GM19397 (cell line): ENCODE data around the gene TECPR2.
"Not testable (repeated sequence)": the region's sequence is repeated elsewhere in the genome, so short reads cannot be mapped to it uniquely, and the experiment has no call there.

Source experiments
- ATAC-seq: cut with Tn5 transposase; IDR thresholded peaks from one replicate; pipeline ENCODE4 v1.9.1; 2021; ENCODE audit warnings: mild to moderate bottlenecking, moderate library complexity; ENCODE audit not compliant: unreplicated experiment

Gene TECPR2

DNA sequence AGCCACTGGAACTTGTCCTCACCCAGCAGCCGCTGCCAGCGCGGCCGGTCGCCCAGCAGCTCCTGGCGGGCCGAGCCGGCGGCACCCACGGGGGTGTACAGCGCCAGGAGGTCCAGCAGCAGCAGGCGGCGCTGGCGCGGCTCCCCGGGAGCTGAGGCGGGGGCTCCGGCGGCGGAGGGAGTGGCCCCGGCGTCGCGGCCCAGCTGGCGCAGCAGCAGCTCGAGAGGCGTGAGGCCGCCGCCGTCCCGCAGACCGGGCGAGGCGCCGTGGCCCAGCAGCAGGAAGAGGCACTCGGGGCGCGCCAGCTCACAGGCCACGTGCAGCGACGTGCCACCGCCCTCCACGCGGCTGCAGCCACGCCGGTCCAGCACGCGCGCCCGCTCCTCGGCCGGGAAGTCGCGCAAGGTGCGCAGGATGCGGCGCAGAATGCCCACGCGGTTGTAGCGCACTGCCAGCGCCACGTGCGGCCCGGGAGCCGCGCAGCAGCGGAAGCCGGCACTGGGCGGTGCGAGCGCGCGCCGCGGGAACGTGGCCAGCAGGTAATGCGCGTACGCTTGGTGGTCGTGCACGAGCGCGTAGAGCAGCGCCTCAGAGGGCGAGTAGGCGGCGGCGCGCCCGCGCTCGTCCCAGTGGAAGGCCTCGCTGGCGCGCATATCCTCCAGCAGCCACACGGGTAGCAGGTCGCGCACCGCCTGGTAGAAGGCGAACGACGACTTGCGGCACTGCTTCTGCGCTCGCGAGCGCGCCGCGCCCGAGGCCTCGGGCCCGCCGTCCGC, 144.5 kb downstream of the TECPR2 start:
- no peak for ATAC-seq

DNA sequence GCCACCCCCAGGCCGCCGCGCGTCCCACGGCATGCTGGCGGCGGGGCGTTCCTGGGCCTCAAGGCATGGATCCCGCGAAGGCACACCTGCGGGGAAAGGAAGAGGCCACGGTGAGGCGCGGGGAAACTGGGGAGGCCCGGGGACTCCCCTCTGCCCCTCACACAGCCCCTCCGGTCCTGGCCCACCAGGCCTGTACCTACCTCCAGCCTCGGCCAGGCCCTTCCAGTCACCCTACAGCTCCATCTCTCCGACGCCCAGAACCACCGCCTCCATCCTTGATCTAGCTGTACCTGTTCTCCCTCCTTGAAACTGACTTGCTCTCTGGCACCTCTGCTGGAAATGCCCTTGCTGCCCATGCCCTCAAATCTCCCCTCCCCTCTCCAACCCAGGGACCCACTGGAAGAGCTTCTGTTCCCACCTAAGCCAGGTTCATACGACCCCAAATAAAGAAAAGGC, 145.1 kb downstream of the TECPR2 start:
- no peak for ATAC-seq

DNA sequence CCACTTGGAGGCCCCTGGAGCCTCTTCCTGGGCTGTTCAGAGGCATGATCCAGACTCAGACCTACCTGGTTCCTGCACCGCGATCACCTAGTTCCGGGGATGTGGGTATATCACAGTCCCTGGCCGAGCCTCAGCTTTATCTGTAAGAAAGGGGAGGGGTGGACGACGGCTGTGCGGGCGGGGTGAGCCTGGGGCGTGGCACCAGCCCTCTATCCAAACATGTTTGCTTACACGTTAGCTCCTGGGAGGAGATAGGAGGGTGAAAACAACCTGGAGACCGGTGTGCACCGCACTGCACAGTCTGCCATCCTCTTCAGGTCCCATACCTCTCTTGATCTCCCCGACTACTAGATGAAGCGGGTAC, 145.7 kb downstream of the TECPR2 start:
- no peak for ATAC-seq

DNA sequence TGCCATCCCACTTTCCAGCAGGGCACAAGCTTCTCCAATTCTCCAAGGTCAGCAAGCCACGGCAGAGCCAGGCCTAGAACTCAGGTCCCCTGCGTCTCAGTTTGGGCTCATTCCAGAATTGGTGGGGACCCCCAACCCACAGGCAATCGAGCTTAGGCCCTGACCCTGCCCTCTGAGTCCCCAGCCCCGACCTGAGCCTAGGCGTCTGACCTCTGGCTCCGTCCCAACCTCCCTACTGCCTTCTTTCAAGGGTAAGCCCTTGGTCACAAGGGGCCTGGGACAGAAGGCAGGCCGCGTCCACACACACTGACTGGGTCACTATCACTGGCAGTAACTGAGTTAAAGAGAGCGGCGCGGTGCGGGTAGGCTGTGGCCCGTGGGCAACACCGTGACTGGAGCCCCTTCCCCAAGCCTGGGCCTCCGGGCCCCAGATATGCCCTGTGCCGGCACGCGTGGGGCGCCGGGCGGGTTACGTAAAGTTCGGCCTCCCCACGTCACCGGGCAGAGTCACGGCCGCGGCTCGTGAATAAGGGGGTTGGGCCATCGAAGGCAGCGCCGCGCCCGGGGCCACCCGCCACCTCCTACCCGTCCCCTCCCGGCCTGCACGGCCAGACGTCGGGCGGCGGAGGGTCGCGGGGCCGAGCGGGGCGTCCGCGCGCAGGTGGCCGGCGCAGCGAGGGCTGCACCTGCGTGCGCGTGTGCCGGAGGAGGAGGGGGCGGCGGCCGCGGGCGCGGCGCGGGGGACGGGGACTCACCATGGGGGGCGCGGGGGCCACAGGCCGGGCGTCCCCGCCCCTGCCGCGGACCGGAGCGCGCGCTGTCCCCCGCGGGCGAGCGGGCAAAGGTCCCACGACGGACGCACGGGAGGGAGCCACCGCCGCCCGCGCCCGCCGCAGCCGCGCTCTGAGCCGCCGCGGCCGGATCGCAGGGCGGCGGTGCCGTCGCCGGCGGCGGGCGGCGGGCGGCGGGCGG, 146.3 kb downstream of the TECPR2 start:
- no peak for ATAC-seq

DNA sequence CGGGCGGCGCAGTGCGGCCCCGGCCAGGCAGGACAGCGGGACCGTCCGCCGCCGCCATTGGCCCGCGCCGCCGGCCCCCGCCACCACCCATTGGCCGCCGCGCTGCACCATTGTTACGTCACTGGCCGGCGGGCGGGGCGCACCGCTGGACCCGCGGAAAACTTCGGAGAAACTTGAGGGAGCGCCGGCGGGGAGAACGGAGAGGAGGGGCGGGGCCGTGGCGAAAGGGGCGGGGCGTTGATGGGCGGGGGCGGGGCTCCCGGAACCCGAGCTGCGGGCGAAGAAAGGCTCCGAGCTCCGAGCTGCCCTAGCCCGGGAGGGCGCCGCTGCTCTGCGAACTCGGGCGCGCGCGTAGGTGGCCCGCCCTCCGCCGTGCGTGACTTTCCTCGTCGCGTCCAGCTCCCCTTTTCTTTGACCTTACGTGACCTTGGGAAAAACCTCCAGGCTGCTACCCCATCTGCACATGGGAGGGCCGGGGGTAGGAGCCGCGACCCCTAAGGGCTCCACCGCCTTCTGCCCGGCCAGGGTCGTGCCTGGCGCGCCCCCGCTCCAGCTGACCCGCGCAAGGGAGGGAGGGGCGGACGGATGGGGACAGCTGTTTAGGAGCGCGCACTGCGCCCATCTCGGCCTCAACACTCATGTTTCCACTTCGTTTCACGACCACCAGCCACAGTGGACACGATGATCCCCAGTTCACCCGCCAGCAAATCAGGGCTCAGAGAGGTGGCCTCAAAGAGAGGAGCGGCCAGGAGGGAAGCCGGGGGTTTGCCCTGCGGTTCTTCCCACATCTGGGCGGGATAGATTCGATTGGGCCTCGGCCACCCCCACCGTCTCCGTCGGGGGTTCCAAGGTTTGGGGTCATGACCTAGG, 147.2 kb downstream of the TECPR2 start, which contains the start of gene ANKRD9:
Gene ANKRD9, minus strand, starts transcription at position 31 of the 870 bp plus-strand sequence. CDS start 1,887 bp downstream, outside the sequence.
- peak; percentile 66 for ATAC-seq

DNA sequence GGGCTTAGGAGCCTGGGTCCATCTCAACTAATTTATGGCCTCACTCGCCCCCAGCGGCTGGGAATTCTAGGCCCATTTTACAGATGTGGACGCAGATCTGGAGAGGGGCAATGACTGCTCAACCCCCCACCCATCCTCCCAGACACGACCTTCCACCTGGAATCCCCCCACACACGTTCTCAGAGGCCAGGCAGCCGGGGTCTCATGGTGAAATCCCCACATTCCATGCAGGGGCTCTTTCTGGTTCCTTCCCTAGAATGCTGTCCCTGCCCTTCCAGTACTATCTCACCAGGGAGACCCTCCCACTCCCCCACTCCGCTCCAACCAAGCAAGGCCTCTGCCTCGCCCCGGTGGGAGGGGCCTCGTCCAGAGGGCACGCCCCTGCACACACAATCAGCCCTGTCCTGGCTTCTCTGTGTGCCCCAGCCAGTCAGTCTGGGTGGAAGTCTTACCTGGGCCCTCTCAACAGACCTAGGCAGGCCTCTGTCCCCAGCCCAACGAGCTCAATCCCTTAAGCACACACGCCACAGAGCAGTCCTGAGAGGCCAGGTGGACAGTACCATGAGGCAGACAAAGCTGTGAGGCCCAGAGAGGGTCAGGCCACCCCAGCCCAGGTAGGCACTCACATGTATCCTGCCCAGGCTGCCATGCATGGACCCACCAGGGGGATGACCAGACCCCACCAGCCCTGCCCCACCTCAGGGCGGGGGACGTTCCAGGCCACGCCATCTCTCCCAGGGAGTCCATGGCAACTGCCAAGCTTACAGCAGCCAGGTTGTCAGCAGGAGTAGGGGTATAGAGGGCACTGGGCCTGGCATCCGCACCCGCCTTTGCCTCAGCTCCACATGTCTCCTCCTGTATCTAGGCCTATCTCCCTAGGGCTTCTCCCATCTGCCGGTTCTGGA, 148.1 kb downstream of the TECPR2 start:
- ATAC-seq = no peak

DNA sequence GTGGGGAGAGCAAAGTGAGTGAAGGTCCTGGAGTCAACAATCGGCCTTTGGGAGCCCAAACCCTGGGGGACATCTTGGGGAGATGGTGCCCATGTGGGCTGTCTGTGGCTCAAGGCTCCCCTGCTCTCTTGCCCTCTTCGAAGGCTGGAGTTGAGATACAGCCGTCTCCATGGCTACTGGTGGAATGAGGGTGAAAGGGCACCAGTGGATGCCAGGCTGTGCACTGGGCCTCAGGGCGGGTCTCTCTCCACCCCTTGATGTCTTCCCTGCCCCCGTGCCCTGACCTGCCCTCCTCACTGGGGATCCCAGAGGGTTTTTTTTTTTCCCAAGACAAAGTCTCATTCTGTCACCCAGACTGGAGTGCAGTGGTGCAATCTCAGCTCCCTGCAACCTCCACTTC, 148.8 kb downstream of the TECPR2 start:
- no peak for ATAC-seq

DNA sequence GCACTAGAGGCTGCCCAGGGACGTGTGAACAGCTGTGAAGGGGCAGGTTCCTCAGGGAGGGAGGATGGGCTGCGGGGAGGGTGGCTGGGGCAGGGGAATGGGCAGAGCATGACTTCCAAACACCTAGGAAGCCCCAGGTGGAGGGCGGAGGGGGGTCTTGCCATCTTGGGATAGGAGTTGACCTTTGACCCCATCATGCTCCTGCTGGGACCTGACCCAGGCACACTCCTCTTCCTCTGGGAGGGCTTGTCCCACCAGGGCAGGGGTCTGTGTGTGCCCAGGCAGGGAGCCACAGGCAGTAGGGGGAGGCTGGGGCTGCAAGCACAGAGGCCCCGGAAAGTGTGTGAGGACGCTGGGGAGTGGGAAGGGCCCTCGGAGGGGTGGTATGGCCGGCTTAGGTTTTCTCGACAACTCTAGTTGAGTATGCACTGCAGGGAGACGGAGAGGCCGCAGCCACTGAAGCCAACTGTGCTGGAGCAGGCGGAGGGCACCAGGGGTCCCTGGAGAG, 150.1 kb downstream of the TECPR2 start:
- ATAC-seq = no peak

DNA sequence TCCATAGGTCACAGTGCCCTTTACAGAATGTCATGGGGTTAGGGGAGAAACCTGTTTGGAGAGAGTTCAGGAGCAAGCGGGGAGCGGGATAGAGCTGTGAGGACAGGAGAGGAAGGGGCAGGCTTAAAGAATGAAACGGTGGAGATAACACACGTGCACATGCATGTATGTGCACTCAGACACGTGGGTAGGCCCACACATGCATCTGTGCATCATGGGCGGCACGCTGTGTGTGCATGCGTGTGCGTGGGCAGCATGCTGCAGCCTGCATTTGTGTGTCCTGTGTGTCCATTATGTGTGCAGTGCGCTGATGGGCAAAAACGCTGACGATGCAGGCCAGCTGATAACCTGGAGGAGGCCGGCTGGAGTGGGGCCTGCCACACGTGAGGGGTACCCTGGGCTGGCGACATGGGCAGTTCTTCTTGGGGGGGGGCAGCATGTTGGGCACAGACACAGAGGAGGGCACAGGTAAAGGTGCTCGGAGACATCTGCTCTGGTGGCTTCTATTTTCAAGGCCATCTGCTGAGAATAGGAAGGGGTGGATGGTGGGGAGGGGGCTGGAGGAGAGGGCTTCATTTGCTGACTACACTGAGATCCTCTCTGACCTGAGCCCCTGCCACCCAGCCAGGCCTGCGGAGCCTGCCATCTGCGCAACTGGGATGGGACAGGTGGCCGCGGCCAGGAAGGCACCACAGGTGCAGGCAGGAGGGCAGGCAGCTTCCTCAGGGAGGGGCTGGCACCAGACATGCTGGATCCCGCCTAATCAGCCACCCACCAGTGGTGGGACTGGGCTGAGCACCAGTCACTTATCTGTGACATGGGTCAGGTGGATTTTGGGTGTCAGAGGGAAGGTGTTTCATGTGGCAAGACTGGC, 151.4 kb downstream of the TECPR2 start:
- no peak for ATAC-seq

DNA sequence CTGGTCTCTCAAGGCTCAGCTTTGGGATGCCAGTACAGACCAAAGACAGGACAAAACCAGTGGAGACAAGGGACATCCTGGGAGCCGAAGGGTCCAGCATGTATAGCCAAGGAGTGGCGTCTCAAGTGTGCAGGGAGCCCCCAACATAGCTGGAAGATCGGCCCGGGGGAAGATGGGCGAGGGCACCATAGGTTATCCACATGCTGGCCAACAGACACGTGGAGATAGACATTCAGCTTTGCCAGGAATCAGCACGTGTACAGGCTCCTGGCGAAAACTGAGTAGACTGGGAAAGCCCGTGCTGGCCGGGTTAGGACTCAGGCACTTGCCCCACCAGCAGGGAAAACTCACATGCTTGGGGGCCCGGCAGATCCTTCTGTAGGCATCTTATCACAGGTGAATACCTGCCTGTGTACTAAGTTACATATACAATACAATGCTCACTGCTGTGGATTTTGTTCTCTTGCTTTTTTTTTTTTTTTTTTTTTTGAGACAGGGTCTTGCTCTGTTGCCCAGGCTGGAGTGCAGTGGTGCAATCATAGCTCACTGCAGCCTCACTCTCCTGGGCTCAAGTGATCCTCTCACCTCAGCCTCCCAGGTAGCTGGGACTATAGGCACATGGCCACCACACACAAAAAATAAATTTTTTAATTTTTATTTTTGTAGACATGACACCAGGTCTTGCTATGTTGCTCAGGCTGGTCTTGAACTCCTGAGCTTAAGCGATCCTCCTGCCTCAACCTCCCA, 152.4 kb downstream of the TECPR2 start:
- no peak for ATAC-seq

DNA sequence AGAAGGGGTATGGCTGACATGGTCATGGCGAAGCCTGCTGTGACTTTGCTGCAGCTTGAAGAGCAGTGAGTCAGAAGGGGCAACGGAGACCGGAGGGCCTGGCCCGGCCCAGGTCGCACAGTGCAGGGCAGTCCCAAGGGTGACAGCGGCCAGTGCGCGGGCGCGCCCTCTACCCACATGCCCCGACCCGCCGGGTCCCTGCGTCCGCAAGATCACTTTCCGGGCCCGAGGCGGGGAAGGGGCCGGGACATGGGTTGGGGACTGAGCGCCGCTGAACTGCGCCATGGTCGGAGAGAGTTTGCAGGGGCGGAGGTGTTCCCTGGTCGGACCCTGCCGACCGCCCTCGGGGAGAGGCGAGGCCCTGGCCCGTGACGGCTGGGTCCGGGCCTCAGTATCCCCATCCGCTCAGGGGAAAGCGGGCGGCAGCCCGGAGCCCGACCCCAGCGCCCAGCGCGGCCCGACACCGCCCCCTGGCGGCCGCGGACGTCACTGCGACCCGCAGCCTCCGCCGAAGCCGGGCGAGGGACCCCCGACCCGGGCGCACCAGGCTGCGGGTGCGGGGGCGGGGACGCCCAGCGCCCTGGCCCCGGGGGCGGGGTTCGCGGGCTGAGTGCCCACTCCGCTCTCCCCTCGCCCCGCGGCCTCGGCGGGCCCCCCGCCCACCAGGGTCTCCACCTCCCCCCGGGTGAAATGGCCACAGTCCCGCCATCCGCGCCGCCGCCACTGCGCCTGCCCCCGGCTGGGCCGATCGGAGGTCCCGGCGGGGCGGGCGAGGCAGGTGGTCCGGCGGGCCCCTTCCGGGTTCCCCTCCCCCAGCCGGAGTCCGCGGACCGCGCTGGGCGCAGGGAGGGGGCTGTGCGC, 154.0 kb downstream of the TECPR2 start:
- ATAC-seq = peak; percentile 54

DNA sequence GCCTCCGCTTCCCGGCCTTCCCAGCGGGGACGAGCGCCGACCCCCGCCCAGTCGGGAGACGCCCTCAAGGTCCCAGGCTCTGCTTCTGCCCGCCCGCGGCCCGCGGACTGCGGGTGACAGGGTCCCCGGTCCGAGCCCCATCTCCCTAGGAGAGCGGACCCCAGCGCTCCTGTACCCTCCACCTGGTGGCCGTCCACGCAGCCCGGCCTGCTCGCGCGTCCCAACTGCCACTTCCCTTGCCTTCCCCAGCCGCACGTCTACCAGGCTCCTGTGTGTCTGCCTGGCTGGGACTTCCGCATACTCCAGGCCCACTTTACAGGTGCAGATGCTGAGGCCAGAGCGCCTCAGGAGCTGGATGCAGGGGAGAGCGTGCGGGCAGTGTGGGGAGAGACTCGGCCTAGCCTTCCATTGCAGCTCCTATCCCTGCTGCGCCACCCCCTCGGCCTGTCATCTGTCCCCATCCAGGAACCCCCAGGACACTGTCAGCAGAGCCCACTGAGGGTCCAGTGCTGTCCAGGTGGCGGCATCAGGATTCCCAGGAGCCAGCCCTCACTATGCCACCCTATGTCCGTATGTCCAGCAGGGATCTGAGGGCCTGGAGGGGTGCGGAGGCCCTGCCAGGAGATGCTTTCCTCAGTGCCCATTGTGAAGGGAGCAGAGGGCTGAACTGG, 154.8 kb downstream of the TECPR2 start:
- no peak for ATAC-seq

DNA sequence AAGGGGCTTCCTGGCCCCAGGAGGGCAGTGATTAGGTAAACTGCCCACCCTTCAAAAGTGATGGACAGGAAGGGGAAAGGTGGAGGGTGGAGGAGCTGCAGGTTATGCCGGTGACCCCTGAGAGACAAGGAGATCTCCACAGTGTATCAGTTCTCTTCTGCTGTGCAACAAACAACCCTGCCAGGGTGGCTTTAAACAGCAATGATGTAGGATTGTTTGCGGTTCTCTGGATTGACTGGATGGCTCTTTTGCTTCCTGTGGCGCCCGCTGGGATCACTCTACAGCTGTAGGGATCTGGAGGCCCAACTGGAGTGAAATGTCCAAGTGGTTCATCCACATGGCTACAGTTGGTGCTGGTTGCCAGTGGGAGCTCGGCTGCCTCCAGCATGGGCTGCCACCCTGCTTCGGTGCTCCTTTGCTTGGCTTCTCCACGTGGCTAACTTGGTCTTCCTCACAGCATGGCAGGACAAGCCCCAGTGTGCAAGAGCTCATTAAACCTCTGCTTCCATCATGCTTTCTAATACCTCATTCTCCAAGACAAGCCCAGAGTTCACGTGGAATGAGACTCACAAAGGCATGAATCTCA, 155.4 kb downstream of the TECPR2 start:
- no peak for ATAC-seq

DNA sequence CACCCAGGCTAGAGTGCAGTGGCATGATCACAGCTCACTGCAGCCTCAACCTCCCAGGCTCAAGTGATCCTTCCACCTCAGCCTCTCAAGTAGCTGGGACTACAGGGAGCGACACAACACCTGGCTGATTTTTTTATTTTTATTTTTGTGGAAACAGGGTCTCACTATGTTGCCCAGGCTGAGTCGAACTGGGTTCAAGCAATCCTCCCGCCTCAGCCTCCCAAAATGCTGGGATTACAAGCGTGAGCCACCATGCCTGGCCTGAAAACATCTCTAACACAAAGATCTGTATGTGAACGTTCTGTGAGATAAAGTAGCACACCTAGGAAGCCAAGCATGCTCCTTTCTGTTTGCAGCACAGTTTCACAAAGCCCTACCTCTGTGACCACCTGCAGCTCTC, 157.0 kb downstream of the TECPR2 start:
- not testable (repeated sequence) for ATAC-seq

DNA sequence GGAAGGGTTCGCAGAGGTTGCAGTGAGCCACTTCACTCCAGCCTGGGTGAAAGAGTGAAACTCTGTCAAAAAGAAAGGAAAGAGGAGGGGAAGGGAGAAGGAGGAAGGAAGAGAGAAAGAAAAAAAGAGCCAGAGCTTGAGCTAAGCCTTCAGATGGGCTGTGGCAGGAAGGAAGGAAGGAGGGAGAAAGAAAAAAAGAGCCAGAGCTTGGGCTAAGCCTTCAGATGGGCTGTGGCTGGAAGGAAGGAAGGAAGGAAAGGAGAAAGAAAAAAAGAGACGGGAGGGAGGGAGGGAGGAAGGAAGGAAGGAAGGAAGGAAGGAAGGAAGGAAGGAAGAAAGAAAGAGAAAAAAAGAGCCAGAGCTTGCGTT, 160.4 kb downstream of the TECPR2 start:
- no peak for ATAC-seq
